Activated naive CD4-positive, alpha-beta T cell treated with anti-CD3 and anti-CD28 coated beads, Interleukin-2, amount 10 ng/mL, durations not matched to agents 5 hours and 36 hours (primary cell): Measurements from ENCODE around the gene MAGEB16. TPM values are rescaled to one million over a fixed set of nuclear protein-coding genes. Genes with fewer than 3 reads are reported as not detected.

Experiments used
- total RNA-seq, 2 experiments: library from RNA; stranded (reverse); gene quantifications; one replicate each; pipeline ENCODE4 v1.2.3, GENCODE V29; 2021

The MAGEB16 gene
- not detected for total RNA-seq

GRCh38 chrX:35798042-35798441 is at the start of gene MAGEB16:
TSS of gene MAGEB16 (plus strand) at chrX:35798342. CDS start at chrX:35802197, 3,855 bp downstream.

Other genes starting within 250 kb of the MAGEB16 start
- not detected for gene CFAP47, start 121.4 kb downstream of the MAGEB16 start, total RNA-seq